ENCODE data around the gene KIF12.

DNA sequence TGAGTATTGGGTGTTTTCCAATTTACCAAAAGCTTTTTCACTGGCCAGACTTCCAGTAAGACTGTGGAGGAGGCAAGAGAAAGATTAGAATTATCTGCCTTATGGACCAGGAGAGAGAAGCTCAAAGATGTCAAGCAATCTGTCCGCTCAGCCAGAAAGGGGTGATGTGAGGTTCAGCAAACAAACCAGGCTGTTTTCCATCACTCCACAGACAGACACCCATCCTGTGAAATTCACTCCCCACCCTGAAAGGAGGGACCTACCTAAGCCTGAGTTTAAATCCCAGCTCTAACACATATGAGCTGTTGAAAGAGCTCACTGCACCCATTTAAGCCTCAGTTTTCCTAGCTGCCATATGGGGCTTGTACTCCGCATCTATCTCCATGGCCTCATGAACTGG, 41.3 kb upstream of the KIF12 start:
- TF ChIP-seq, protein P1, sequence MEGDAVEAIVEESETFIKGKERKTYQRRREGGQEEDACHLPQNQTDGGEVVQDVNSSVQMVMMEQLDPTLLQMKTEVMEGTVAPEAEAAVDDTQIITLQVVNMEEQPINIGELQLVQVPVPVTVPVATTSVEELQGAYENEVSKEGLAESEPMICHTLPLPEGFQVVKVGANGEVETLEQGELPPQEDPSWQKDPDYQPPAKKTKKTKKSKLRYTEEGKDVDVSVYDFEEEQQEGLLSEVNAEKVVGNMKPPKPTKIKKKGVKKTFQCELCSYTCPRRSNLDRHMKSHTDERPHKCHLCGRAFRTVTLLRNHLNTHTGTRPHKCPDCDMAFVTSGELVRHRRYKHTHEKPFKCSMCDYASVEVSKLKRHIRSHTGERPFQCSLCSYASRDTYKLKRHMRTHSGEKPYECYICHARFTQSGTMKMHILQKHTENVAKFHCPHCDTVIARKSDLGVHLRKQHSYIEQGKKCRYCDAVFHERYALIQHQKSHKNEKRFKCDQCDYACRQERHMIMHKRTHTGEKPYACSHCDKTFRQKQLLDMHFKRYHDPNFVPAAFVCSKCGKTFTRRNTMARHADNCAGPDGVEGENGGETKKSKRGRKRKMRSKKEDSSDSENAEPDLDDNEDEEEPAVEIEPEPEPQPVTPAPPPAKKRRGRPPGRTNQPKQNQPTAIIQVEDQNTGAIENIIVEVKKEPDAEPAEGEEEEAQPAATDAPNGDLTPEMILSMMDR (IDR thresholded peaks at IDR 0.05; ENCODE audit: insufficient read depth, low read depth, low read length), result no peak
- TF ChIP-seq EZH2 (IDR thresholded peaks at IDR 0.05; ENCODE audit: insufficient read depth, low read length), result no peak

Measured in astrocyte (in vitro differentiated cells and primary cell).